WTC11 (cell line): Measurements from ENCODE around the gene MYL6B. TPM values are rescaled to one million over a fixed set of nuclear protein-coding genes. Genes with fewer than 3 reads are reported as not detected.
A peak's percentile ranks its signal among the peaks of the same experiment; 100 is the strongest.

ENCODE experiments used
- AR ChIP-seq: fragments of 250-450 bp; sonication (Bioruptor Pico); IDR thresholded peaks from 2 replicates; pipeline ENCODE4 v1.9.0; 2021; ENCODE audit warnings: mild to moderate bottlenecking
- CDX4 ChIP-seq: fragments of 250-450 bp; sonication (Bioruptor Pico); IDR thresholded peaks from 2 replicates; pipeline ENCODE4 v1.9.0; 2021; ENCODE audit warnings: moderate library complexity, mild to moderate bottlenecking, inconsistent platforms, borderline replicate concordance
- E2F1 ChIP-seq: sonication (generic); formaldehyde crosslinking; IDR thresholded peaks from 2 replicates; pipeline ENCODE4 v1.8.0; 2022; ENCODE audit warnings: mild to moderate bottlenecking, missing genetic modification reagents
- E2F5 ChIP-seq: sonication (generic); formaldehyde crosslinking; IDR thresholded peaks from 2 replicates; pipeline ENCODE4 v1.8.1; 2022; ENCODE audit warnings: mild to moderate bottlenecking, moderate library complexity, missing genetic modification reagents
- ELF4 ChIP-seq: sonication (generic); formaldehyde crosslinking; IDR thresholded peaks from 2 replicates; pipeline ENCODE4 v1.8.1; 2022; ENCODE audit warnings: low read depth, mild to moderate bottlenecking, moderate library complexity, missing genetic modification reagents
- ERG ChIP-seq: fragments of 250-450 bp; sonication (Bioruptor Pico); IDR thresholded peaks from 2 replicates; pipeline ENCODE4 v1.8.0; 2021; ENCODE audit warnings: mild to moderate bottlenecking
- IRF1 ChIP-seq: sonication (generic); formaldehyde crosslinking; IDR thresholded peaks from 2 replicates; pipeline ENCODE4 v1.8.0; 2023; ENCODE audit warnings: missing genetic modification reagents
- IRF2 ChIP-seq: sonication (generic); formaldehyde crosslinking; IDR thresholded peaks from 2 replicates; pipeline ENCODE4 v1.8.0; 2022; ENCODE audit warnings: low read depth, missing genetic modification reagents, borderline replicate concordance
- JUN ChIP-seq: sonication (generic); formaldehyde crosslinking; IDR thresholded peaks from 2 replicates; pipeline ENCODE4 v1.8.0; 2023; ENCODE audit warnings: mild to moderate bottlenecking, missing genetic modification reagents
- MAX ChIP-seq: sonication (generic); formaldehyde crosslinking; IDR thresholded peaks from 2 replicates; pipeline ENCODE4 v1.8.0; 2022; ENCODE audit warnings: mild to moderate bottlenecking, missing genetic modification reagents
- MLX ChIP-seq: sonication (generic); formaldehyde crosslinking; IDR thresholded peaks from 2 replicates; pipeline ENCODE4 v1.8.1; 2023; ENCODE audit warnings: mild to moderate bottlenecking, missing genetic modification reagents, moderate library complexity
- NR2C2 ChIP-seq: sonication (generic); formaldehyde crosslinking; IDR thresholded peaks from 2 replicates; pipeline ENCODE4 v1.8.0; 2022; ENCODE audit warnings: mild to moderate bottlenecking, missing genetic modification reagents
- OVOL2 ChIP-seq: fragments of 250-450 bp; sonication (Bioruptor Pico); IDR thresholded peaks from 2 replicates; pipeline ENCODE4 v1.9.0; 2021; ENCODE audit warnings: mild to moderate bottlenecking, borderline replicate concordance
- PRRX2 ChIP-seq: fragments of 250-450 bp; sonication (Bioruptor Pico); IDR thresholded peaks from 2 replicates; pipeline ENCODE4 v1.8.0; 2021; ENCODE audit warnings: mild to moderate bottlenecking
- STAT6 ChIP-seq: sonication (generic); formaldehyde crosslinking; conservative IDR thresholded peaks from 2 replicates; pipeline ENCODE4 v1.8.1; 2023; ENCODE audit warnings: mild to moderate bottlenecking, low read depth, missing genetic modification reagents, moderate library complexity
- TCF7 ChIP-seq: sonication (generic); formaldehyde crosslinking; IDR thresholded peaks from 2 replicates; pipeline ENCODE4 v1.8.0; 2022; ENCODE audit warnings: mild to moderate bottlenecking, low read depth, missing genetic modification reagents, moderate library complexity
- TP53 ChIP-seq: sonication (generic); formaldehyde crosslinking; IDR thresholded peaks from 2 replicates; pipeline ENCODE4 v1.8.1; 2023; ENCODE audit warnings: mild to moderate bottlenecking, missing genetic modification reagents
- ZNF121 ChIP-seq: sonication (generic); formaldehyde crosslinking; IDR thresholded peaks from 2 replicates; pipeline ENCODE4 v1.8.0; 2023; ENCODE audit warnings: missing genetic modification reagents
- ZNF138 ChIP-seq: sonication (generic); formaldehyde crosslinking; conservative IDR thresholded peaks from 2 replicates; pipeline ENCODE4 v1.8.1; 2022; ENCODE audit warnings: mild to moderate bottlenecking, moderate library complexity, missing genetic modification reagents
- ZNF219 ChIP-seq: sonication (generic); formaldehyde crosslinking; IDR thresholded peaks from 2 replicates; pipeline ENCODE4 v1.8.0; 2023; ENCODE audit warnings: missing genetic modification reagents, mild to moderate bottlenecking, borderline replicate concordance
- ZNF263 ChIP-seq: sonication (generic); formaldehyde crosslinking; IDR thresholded peaks from 2 replicates; pipeline ENCODE4 v1.8.1; 2022; ENCODE audit warnings: low read depth, mild to moderate bottlenecking, moderate library complexity, missing genetic modification reagents
- ZNF317 ChIP-seq: sonication (generic); formaldehyde crosslinking; IDR thresholded peaks from 2 replicates; pipeline ENCODE4 v1.8.1; 2023; ENCODE audit warnings: low read depth, mild to moderate bottlenecking, moderate library complexity, missing genetic modification reagents, borderline replicate concordance
- ZNF416 ChIP-seq: fragments of 250-450 bp; sonication (Bioruptor Pico); IDR thresholded peaks from 2 replicates; pipeline ENCODE4 v1.9.0; 2021; ENCODE audit warnings: mild to moderate bottlenecking, inconsistent platforms
- ZNF423 ChIP-seq: fragments of 250-450 bp; sonication (Bioruptor Pico); IDR thresholded peaks from 2 replicates; pipeline ENCODE4 v2.1.2; 2022; ENCODE audit warnings: mild to moderate bottlenecking, moderate library complexity
- total RNA-seq: library from RNA; stranded (reverse); gene quantifications from 3 replicates; pipeline ENCODE4 v1.2.3, GENCODE V29; 2021

Gene MYL6B
- total RNA-seq, 1 experiment from 2014 or later: 173 TPM

- no peak for TF ChIP-seq ZNF219 (CRISPR knock-in tag)
- TF ChIP-seq TCF7: no peak
- TF ChIP-seq MLX (CRISPR knock-in tag): peak; percentile 91; the same call in 1 of the 2 replicates
- TF ChIP-seq AR (CRISPR knock-in tag): peak; percentile 100
- peak; percentile 100 for TF ChIP-seq ERG (CRISPR knock-in tag)
- no peak; the same call in 1 of the 2 replicates for TF ChIP-seq ZNF423
- TF ChIP-seq STAT6 (CRISPR knock-in tag): no peak
- no peak for TF ChIP-seq OVOL2 (CRISPR knock-in tag)
- TF ChIP-seq CDX4 (CRISPR knock-in tag): no peak
- TF ChIP-seq IRF2: no peak
- no peak for TF ChIP-seq ELF4
- peak; percentile 25; the same call in 1 of the 2 replicates for TF ChIP-seq E2F1 (CRISPR knock-in tag)
- peak; percentile 77; the same call in 1 of the 2 replicates for TF ChIP-seq ZNF263 (CRISPR knock-in tag)
- TF ChIP-seq PRRX2 (CRISPR knock-in tag): peak; percentile 100
- no peak for TF ChIP-seq ZNF317 (CRISPR knock-in tag)
- TF ChIP-seq ZNF416 (CRISPR knock-in tag): peak; percentile 100
- peak; percentile 94 for TF ChIP-seq MAX (CRISPR knock-in tag)
- TF ChIP-seq NR2C2 (CRISPR knock-in tag): peak; percentile 86
- TF ChIP-seq JUN (CRISPR knock-in tag): peak; percentile 36; the same call in 1 of the 2 replicates
- TF ChIP-seq IRF1: peak; percentile 66; the same call in 1 of the 2 replicates
- peak; percentile 87; the same call in 1 of the 2 replicates for TF ChIP-seq E2F5 (CRISPR knock-in tag)
- no peak for TF ChIP-seq ZNF121 (CRISPR knock-in tag)
- TF ChIP-seq TP53 (CRISPR knock-in tag): peak; percentile 65; the same call in 1 of the 2 replicates
- peak; percentile 82; the same call in 1 of the 2 replicates for TF ChIP-seq ZNF138 (CRISPR knock-in tag)
These were observed 34.4 kb upstream of the MYL6B start, which contains the start of gene ZC3H10 (continued) for GRCh38 chr12:56117778-56118687.
